ENCODE data around the gene SPACA5.
"Not testable (repeated sequence)": the region's sequence is repeated elsewhere in the genome, so short reads cannot be mapped to it uniquely, and the experiment has no call there.

The SPACA5 gene

DNA sequence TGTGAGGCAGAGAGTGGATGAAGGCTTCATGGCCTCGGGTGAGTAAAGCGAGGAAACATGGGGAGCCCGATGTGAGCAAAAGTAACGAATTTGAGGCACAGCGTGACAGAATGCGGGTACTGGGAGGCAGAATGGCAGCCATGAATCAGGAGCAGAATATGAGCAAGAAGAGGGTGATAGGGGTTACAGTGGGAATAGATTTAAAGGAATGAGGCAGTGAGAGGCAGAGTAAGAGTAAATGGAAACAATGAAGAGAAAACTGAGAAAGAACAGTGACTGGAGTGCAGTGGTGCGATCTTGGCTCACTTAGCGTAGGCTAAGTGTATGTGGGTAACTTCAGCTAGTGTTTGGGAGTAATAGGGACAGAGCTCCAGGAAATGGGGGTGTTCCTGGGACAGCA lies at the start of gene SPACA5:
Gene SPACA5 (plus strand): TSS at position 301 of the 400 bp plus-strand sequence. CDS start 815 bp downstream, outside the sequence.
- DNase-seq = not testable (repeated sequence)

DNA sequence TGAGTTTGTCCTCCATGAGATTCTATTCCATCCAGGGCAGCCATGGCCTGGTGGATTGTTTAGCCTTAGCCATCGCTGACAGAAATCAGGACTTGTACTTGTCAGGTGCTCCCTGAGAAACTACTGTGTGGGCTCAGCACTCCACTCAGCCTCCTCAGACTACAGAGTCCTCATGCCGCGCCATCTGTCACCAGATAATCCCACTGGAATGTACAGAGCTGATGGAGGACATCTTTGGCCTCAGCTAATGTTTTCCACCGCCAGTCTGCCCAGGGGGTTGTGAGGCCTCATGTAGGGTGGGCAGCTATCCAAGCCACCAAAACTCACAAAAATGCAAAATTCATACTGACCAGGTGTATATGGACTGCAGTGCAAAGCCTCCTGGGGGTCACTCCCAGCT lies 48.6 kb upstream of the SPACA5 start:
- not testable (repeated sequence) for DNase-seq

DNA sequence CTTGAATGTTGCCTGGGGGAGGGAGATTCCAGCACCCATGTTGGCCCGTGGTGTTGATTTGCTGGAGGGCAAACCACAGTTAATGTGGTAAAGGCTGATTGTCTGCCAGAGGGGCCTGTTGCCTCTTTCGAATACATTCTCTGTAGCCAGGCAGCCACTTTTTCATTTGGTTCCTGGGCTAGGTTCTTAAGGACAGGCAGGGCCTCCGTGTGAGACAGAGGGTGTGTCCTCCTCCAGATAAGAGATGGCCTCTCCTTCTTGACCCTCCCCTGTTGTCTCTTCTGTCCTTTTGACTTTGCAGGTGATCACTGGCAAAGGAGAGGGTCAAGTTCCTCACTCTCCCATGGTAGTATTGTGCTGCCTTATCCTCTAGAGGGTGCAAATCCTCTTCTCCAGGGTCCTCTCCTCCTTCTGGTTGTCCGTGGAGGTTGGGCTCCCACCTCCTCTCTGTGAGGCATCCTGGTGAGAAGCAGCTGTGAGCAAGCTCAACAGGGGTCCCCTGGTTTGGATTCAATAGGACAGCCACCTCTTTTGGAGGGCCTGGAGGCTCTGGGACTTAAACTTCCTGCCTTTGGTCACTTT lies 47.9 kb upstream of the SPACA5 start:
- DNase-seq = no peak

DNA sequence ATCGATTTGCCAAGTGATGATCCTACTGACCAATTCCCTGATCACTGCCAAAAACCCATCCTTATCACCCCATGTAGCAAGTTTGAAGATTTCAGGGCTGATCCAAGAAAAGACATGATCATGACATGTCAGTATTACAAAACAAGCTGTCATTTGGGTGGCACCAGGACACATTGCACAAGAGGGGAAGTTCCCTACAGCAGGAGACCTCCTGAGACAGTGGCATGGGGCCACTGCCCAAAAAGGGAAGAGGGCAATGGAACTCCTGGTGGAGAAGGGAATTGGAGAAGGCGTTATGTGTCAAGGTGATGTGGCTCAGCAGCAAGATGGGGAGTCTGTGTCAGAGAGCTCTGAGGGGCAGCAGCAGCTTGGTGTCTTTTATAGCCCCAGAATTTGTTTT lies 46.4 kb upstream of the SPACA5 start:
- DNase-seq = no peak

DNA sequence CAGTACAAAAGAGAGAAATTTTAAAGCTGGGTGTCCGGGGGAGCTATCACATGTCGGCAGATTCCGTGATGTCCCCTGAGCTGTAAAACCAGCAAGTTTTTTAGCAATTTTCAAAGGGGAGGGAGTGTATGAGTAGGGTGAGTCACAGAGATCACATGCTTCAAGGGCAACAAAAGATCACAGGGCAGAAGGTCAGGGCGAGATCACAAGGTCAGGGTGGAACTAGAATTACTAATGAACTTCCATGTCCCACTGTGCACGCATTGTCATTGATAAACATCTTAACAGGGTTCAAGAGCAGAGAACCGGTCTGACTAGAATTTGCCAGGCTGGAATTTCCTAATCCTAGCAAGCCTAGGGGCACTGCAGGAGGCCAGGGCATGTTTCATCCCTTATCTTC lies 45.0 kb upstream of the SPACA5 start:
- not testable (repeated sequence) for DNase-seq

DNA sequence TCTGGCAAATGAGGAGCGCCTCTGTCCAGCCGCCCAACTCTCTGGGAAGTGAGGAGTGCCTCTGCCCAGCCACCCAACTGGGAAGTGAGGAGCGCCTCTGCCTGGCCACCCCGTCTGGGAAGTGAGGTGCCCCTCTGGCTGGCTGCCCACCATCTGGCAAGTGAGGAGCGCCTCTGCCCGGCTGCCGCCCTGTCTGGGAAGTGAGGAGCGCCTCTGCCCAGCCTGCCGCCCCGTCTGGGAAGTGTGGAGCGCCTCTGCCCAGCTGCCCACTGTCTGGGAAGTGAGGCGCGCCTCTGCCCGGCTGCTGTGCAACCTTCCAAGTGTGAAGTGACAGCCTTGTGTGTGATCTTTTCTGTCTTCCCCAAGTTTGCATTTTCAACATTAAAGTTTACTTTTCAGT lies 41.3 kb upstream of the SPACA5 start:
- DNase-seq = not testable (repeated sequence)

DNA sequence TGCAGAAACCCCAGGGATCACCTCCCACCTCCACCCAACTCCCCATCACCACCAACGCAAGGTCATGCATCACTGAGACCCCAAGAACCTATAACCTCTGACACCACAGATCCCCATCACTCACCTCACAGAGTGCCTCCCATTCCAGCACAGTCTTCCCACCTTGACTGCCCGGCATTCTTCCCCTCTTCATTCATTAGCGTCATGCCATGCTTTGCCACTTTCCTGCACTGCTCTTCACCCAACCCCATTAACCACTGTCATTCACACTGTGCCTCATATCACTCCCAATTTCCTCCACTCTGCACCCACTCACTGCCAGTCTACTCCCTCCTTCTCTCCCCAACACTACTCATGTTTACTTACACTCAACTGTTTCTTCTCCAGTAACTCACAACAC lies 33.6 kb upstream of the SPACA5 start:
- no peak for DNase-seq

DNA sequence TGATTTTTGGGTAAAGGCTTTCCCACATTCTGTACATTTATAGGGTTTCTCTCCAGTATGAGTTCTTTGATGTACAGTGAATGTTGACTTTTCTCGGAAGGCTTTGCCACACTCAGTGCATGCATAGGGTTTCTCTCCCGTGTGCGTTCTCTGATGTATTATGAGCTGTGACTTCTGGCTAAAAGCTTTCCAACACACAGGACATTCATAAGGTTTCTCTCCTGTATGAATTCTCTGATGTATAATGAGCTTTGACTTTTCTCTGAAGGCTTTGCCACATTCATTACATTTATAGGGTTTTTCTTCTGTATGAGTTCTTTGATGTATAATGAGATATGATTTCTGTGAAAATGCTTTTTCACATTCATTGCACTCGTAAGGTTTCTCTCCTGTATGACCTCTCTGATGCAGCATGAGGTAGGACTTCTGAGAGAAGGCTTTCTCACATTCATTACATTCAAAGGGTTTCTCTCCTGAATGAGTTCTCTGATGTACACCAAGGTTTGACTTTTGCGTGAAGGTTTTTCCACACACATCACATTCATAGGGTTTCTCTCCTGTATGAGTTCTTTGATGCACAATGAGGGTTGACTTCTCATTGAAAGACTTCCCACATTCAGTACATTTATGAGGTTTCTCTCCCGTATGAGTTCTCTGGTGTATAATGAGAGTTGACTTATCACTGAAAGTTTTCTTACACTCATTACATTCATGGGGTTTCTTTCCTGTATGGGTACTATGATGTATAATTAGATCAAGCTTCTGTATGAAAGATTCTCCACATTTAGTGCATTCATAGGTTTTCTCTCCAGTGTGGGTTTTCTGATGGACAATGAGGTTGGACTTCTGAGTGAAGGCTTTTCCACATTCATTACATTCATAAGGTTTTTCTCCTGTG lies 30.3 kb upstream of the SPACA5 start:
- DNase-seq = no peak

DNA sequence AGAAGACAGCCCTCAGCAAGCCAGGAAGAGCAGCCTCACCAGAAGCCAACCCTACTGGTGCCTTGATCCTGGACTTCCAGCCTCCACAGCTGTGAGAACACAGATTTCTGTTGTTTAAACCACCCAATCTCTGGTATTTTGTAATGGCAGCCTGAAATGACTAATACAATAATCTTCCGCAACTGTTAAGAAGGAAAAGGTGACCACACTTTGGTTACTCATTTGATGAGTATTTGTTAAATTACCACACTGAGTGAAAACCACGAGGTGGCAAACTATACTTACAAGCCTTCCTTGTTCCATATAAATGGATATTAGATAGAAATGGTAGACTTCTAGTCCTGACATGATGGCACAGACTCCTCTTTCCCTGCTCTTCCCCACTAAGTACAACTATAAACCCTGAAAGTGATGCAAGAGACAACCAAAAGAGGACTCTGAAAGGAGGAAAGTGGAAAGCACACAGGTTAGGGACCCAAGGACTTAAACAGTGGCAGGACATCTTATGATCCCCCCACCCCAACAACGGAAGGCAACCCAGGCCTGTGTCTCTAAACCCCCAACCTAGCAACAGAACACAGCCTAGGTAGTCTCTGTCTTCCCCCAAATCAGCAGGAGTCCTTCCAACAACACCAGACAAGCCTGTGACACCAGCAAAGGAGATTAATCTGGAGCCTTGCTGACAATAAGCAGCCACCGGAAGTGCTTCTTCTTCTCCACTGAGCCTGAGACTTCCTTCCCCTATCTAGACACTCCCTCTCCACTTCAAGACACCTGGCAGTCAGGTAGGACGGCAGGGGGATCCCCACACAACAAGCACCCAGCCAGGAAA lies 15.3 kb upstream of the SPACA5 start:
- DNase-seq = no peak

DNA sequence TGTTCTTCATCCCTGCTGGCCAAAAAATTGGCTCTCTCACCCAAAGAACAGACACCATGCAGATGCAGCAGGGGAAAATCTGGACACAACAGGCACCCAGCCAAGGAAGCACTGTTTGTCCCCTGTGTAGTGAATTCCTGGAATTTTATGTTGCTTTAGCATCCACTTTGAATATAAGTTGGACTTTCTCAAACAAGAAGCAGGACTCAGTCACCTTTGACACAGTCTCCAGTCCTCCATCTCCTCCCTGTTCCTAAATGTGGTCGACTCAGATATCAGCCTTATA lies 14.8 kb upstream of the SPACA5 start:
- DNase-seq = no peak

DNA sequence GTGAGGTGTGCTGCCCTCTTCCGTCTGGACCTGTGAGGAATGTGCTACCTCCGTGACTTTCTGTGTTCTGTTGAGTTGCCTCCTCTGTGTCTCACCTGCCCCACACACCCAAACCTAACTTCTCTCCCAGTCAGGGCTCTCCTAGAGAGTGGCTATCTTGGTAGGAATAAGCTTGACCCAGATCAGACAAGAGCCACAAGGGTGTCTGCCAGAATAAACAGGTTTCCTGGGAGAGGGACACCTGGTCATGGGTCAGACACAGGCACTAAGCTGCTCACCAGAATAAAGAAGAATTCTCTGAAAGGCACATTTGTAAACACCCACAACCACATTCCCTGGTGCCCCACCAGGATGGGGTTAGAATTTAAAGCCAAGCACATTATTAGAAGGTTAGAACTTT lies 14.1 kb upstream of the SPACA5 start:
- DNase-seq = no peak

DNA sequence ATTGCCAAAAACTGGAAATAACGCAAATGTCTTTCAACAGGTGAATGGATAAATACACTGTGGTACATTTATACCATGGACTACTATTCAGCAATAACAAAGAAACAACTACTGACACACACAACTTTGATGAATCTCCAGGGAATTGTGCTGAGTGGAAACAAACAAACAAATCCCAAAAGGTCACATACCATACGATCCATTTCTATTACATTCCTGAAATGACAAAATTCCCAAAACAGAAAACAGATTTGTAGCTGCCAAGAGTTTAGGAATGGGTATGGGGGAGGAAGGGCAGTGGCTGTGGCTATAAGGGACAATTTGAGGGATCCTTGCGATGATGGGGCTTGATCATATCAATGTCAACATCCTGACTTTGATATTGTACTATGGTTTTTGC lies 5.5 kb upstream of the SPACA5 start:
- no peak for DNase-seq

DNA sequence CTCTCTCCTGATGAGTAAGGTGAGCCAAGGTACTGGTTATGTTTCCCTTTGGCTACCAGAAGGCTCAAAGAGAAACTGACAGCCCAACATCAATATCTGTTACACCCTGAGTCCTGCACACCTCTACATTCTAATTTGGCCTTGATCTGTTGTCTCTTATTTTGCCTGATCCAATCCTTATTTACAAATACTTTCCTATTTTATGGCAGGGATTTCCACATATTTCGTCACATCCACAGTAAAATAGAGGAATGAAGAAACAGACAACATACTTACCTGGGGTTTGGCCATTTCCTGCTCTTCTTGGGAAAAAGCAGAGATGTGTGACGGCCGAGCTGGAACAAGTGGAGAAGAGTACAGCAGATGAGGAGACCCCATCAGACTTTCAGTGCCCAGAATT lies 4.5 kb upstream of the SPACA5 start:
- DNase-seq = no peak

DNA sequence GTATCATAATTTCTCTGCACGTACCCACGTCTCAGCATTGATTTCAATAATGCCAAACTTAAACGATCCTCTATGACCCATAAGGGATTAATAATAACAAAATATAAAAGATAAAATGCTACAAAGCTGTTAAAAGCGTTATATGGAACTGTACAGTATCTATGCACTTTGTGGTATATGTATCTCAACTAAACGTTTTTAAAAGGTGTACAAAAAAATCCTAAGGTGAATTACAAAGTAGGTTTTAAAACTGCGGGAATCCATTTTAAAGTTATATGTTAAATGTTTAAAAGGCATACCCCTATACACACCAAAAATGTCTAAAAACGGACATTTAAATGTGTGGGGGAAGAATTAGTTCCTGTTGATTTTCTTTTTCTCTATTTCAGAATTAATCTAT lies 3.9 kb upstream of the SPACA5 start:
- no peak for DNase-seq

DNA sequence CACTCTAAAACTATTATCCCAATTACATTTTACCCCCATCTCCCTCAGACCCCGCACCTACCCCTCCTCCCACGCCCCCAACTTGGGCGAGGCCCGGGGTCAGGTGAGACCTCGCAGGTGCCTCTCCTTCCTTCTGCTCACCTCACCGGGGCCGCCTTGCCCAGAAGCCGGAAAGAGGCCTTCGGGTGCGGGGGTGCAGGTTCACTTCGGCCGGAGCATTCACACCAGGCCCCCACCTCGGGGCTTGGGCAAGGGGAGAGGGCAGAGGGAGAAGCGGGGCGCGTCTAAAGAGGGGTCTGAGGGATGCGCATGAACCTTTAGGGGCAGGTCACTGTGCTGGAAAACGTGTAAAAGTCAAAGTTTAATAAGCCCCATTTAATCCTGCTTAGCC lies 3.4 kb upstream of the SPACA5 start:
- peak; percentile 39 for DNase-seq

DNA sequence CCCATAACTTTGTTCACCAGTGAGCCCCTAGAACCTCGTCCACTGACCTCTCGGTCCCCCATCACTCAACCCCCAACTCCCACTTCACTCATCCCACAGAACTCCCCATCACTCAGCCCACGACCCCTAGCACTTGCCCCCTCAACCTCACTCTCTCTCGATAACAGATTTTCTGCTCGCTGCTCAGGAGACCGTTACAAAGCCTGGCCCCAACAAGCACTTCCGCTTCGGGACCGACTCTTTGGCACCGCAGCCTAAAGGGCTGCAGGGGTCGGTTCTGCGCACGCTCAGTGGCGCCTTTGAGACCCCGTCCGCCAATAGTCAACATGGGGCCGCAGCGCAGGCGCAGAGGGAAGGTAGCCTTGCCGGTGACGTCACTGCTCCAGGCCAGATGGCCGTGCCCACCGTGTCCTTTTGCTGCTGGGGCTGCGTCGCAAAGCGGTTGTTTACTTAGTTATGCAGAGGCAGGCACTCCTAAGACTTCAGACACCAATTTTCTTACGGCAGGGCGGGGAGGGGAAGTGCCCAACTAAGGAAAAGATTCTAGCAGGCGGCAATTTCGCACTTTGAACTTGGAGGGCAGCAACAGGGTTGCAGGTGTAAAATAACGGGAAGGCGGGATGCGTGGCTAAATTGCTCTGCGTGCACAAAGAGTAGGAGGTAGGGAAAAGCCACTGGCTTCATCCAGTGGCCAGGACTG lies 2.9 kb upstream of the SPACA5 start, which contains the start of gene ZNF182:
Gene ZNF182 (minus strand): TSS at position 232 of the 700 bp plus-strand sequence. CDS start 1,380 bp downstream, outside the sequence.
- peak; percentile 85 for DNase-seq

DNA sequence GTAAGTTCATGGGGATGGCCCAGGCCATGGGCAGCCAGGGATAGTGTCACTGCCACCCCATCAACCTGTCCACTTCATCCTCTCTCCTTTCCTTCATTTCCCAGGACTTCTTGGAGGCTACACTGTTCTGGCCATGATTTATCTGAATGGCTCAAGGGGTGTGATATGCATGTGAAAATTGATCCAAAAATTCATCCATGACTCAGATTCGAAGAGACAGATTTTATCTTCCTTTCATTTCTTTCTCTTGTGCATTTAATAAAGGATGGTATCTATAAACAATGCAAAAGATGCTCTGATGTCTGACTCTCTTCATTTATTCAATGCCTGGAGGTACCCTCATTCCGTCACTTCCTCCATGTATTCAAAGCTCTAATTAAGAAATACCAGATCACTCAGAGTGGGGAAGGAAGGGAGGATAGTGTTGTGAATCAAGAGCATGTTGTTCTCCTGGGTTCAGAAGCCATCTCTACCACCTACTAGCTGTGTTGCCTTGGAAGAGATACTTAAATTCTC lies 2.7 kb downstream of the SPACA5 start:
- not testable (repeated sequence) for DNase-seq

DNA sequence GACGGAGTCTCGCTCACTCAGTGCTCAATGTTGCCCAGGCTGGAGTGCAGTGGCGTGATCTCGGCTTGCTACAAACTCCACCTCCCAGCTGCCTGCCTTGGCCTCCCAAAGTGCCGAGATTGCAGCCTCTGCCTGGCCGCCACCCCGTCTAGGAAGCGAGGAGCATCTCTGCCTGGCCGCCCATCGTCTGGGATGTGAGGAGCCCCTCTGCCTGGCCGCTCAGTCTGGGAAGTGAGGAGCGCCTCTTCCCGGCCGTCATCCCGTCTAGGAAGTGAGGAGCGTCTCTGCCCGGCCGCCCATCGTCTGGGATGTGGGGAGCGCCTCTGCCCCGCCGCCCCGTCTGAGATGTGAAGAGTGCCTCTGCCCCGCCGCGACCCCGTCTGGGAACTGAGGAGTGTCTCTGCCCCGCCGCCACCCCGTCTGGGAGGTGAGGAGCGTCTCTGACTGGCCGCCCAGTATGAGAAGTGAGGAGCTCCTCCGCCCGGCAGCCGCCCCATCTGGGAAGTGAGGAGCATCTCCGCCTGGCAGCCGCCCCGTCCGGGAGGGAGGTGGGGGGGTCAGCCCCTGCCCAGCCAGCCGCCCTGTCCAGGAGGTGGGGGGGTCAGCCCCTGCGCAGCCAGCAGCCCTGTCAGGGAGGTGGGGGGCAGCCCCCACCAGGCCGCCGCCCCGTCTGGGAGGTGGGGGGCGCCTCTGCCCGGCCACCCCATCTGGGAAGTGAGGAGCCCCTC lies 10.0 kb downstream of the SPACA5 start:
- not testable (repeated sequence) for DNase-seq

DNA sequence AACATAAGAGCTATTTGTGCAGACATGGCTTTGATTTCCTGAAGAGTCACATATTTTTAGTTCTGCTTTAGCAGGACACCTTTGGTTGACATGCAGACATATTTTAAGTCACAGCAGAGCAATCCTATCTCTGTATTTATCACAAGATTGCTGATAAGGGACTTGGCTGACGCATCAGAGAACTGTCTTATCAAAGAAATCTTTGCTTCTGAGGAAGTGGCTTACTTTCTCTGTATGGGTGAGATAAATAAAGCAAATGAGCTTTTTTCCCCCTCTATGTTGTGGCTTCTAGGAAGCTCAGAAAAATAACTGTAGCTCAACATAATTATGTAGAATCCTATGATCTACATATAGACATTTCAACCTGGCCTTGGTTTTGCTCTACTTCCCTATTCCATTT lies 13.1 kb downstream of the SPACA5 start:
- not testable (repeated sequence) for DNase-seq

DNA sequence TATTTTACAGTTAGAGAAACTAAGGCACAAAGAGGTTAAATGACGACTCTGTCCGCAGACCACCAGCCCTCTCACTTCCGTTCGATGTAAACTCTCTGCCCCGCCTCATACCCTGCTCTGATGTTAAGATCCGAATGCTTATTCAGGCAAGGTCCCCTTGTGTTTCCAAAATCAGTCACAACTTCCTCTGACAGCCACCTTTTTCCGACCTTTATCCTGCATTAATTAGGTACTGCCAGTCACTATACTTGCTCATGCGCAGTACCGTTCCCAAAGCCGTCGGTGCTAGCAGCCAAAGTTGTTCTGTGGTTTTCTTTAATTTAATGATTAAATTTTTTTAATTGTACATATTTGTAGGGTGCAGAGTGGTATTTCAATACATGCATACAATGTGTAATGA lies 13.7 kb downstream of the SPACA5 start:
- not testable (repeated sequence) for DNase-seq

DNA sequence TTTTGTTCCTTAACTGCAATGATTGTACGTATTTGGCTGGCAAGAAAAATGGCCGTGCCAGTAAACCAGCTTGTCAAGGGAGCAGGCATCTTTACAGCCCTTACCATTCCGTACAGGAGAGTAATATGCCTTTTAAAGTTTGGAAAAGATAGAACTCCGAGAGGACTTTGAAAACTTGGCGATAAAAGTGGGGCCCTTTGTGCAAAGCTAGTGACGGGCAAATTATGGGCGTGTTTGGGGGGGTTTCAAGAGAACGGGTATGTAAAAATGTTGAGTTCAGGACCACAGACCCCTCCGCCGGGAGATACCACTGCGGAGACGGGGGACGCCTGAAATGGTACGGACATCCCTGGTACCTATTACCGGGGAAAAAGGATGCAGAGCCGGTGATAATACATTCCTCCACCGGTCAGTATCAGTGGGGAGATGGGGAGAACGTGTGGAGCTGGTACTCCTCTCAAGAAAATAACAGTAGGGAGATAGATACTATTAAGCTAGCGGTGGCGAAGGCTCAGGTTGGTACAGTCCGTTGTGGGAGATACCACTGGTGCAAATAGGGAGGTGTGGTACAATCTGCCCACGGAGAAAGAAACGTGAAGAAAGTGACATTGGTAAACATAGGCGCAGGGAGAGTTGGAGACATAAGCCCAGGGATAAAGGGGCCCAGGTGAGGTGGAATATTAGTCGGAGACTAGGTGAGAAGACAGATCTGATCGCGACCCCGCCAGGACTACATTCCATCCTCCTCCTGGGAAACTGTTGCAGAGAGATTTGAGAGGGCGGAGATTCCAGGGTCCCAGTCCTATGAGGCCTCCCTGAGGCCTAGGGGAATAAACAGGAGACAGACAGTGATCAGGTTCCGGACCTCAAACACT lies 14.5 kb downstream of the SPACA5 start:
- DNase-seq = peak; percentile 74
